Stimulated activated CD4-positive, alpha-beta T cell treated with anti-CD3 and anti-CD28 coated beads, Interleukin-4, amount 100 ng/mL, for 1 hour (primary cell): Measurements from ENCODE around the gene ITGB3.
"Not testable (repeated sequence)": the region's sequence is repeated elsewhere in the genome, so short reads cannot be mapped to it uniquely, and the experiment has no call there.

Source experiments
- DNase-seq: peaks from one replicate; pipeline ENCODE4 v3.0.0-alpha.2; 2020

Gene ITGB3

GRCh38 chr17:47253541-47254402, at the start of gene ITGB3:
Gene ITGB3 (plus strand): TSS chr17:47253827. CDS start chr17:47253862, 35 bp downstream.
- peak; percentile 64 for DNase-seq

DNA sequence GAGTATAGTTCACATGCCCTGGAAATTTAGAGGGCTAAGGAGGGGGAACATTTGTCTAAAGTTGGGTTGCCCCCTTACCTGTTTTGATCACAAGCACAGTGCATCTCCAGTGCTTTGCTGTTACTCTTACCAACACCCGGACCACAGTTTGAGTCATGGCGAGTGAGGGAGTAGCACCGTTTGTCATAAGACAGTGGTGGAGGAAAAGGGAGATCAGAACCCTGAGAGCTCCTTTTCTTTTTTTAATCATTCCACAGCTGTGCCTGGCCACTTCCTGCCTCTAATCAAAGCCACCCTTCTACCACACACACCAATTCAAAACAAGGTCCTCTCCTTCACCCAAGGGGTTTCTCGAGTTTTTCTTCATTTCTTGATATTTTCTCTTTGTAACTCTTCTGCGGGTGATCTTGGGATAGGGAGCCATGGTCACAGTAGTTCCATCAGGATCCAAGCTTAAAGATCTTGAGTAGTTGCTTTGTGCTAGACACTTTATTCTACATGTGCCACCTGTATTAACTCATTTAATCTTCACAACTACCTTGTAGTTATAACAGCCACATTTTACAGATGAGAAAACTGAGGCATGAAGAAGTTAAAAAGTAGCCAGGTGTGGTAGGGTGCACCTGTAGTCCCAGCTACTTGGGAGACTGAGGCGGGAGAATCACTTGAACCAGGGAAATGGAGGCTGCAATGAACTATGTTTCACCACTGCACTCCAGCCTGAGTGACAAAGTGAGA, 49.5 kb upstream of the ITGB3 start:
- DNase-seq = peak; percentile 26

- no peak for DNase-seq
Observed at GRCh38 chr17:47204722-47205418, 48.8 kb upstream of the ITGB3 start.

DNA sequence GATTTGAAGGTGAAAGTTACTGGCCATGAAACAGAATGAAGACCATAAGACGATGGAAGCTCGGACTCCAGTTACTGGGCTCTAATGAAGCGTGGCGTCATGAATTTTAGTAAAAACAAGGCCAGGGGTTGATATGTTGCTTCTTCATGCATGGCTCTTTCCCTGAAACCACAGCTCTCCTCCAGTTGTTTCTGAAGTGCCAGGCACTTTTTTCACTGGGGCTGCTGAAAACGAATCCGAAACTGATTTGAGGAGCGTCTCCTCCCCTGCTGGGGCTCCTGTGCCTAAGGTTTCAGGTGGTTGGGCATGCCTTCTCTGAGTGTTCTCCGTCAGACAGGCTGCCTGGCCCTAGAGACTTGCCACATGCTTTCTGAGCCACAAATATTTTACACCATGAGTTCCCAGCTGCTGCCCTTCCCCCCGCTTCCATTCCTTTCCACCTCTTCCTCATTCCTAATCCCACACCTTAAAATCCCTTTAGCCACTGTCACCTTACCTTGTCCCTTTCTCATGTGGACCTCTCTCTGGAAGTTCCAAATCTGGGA, 48.1 kb upstream of the ITGB3 start:
- DNase-seq = peak; percentile 58

GRCh38 chr17:47207143-47208067, 46.2 kb upstream of the ITGB3 start:
- DNase-seq = no peak

DNA sequence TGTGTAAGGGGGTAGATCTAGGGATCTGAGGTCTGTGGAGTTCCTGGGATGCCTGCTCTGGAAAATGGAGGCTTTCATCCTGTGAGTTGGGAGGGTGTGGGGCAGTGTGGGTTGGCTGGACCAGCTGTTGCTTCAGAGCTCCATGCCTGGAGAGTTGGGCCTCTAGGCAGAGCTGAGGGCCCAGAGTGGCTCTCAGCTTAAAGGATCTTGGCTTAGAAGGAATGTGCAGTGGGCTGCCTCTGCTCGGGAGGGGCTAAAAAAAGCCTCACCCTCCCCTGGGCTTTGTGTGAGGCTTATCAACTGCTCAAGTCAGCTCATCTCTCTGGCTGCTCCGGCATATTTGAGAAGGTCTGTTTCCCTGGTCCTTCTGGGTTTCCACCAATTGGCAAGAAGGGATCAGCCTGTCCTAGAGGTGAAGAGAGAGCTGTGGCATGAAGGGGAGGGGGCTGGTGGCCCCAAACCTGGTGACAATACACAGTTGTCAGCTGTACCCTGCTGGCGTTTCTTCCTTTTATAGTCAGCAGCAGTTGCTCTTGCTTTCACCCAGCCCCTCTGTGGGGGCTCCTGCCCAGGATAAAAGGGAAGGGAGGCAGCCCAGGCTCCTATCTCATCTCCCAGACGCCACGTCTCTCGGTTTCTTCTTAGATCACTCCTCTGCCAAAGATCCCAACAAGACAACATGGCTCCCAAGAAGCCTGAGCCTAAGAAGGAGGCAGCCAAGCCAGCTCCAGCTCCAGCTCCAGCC, 44.7 kb upstream of the ITGB3 start, which contains the start of gene MYL4:
MYL4 (plus strand) TSS at position 605 of the 745 bp plus-strand sequence; CDS start at position 680, 75 bp downstream.
- no peak for DNase-seq

DNA sequence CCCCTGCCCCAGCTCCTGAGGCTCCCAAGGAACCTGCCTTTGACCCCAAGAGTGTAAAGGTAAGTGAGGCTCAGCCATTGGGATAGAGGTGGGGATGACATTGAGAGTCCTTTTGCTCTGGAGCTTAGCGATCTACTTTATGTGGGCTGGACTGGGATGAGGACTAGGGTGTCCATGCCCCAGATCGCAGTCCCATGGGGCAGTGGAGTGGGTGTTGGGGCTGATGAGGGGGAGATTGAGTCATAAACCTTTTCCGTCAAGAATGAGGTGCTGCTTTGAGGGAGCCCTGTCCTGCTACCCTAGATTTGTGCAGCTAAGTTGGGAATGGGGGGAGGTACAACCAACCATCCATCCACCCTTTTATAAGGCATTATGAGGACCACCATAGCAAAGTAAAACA, 44.1 kb upstream of the ITGB3 start:
- DNase-seq = no peak

GRCh38 chr17:47210105-47210504, 43.5 kb upstream of the ITGB3 start:
- no peak for DNase-seq

DNA sequence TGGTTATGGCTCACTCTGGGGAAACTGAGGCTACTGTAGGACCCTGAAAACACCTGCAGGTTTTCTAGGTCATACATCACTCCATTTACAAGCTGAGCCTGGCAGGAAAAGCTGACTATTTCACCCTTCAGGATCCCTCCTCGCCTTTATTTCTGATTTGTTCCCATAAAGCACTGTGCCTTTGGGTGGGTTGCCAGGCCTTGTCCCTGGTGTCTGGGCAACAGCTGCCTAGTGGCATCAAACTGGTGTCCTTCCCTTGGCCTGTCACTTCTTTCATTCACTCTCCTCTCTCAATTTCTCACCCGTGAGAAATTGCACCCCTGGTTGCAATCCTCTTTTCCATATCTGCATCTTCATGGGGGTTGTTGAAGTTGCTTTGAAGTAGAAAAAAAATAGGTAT, 42.8 kb upstream of the ITGB3 start:
- no peak for DNase-seq

DNA sequence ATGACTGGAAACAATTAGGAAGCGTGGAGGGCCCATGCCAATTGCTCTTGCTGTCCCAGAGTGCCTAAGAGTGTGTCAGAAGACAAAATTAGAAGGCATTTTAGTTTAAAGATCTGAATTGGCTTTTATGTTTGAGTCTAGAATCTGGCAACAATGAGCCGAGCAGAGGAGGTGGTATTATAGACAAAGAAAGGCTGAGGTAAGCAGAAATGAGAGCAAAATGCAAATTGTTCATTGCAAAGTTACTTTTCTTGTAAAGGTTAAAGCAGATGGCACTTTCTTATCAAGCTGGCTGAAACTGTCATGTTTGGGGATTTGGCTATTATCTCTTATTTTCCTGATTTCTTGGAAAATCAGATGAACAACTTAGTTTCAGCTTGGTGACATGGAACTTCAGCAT, 41.2 kb upstream of the ITGB3 start:
- DNase-seq = no peak

DNA sequence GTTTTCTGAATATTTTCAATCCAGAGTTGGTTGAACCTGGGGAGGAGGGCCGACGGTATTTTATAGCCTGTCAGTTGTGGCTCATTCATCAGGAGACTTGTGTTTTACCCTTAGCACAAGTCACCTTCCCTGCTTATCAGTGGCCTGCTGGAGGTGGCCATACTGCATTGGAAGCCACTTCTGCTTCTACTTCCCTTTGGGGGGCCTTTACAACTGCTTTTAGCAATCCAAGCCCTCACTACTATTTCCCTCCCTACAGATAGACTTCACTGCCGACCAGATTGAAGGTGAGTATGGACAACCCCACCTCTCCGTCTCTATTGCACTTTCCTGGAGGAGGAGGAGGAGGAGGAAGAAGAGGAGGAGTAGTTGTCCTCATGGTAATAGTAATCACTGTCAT, 40.1 kb upstream of the ITGB3 start:
- DNase-seq = no peak

- DNase-seq = no peak
Observed at GRCh38 chr17:47214931-47215330, 38.7 kb upstream of the ITGB3 start.

DNA sequence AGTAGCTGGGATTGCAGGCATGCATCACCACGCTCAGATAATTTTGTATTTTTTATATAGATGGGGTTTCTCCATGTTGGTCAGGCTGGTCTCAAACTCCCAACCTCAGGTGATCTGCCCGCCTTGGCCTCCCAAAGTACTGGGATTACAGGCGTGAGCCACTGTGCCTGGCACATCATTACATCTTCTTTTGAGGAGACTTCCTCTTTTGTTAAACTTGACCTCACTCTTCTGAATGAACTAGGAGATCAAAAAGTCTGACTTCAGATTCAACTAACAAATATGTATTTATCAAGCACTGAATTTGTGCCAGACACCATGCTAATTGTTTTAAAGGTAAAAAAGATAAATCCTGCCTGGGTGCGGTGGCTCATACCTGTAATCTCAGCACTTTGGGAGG, 36.8 kb upstream of the ITGB3 start:
- not testable (repeated sequence) for DNase-seq

DNA sequence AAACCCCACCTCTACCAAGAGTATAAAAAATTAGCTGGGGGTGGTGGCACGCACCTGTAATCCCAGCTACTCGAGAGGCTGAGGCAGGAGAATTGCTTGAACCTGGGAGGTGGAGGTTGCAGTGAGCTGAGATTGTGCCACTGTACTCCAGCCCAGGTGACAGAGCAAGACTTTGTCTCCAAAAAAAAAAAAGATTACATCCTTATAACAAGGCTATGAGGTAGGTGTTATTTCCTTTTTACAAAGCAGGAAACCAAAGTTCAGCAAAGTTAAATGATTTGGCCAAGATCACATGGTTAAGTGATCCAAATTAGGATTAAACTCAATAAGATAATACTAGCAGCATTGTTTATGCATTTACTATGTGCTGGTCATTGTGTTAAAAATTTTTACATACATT, 36.3 kb upstream of the ITGB3 start:
- not testable (repeated sequence) for DNase-seq

GRCh38 chr17:47218896-47219430, 34.7 kb upstream of the ITGB3 start:
- DNase-seq = no peak

- no peak for DNase-seq
Observed at GRCh38 chr17:47219621-47220475, 33.8 kb upstream of the ITGB3 start.

DNA sequence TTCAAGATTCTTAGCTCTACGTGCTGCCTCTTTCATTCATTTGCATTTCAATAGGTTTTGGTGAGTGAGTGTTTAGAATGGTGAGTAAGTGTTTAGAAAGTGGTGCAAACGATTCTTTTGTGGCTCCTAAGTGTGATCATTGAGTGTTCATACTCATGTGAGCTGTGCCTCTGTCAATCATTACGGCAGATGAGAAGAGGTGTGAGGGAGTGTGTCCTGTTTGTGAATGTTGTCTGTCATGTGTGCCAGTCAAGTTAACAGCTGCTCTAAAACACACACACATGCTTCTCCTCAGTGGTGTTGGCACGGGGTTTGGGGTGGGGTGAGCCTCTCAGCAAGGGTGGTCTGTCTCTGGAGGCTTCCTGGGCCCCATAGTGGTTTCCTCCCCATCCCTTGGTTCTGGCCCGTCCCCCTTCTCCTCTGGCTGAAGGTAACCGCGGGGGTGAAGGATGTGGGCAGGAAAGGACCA, 33.1 kb upstream of the ITGB3 start:
- no peak for DNase-seq

DNA sequence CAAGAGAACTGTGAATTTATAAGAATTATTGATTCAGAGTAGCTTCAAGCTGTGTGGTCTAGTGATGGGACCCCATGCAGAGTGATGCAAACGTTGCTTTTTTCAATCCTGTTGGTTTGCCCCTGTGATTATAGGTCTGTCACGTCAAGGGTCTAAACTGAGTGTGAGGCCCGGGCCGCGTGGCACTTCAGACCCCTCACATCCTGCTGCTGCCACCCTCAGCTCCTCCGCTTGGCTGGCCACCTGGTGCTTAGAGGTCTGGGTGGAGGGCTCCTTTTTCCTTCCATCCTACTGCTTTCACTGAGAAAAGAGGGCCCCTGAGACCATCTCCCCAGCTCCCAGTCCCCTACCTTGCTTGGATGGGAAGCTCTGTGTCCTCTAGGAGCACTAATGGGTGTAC, 32.5 kb upstream of the ITGB3 start:
- DNase-seq = no peak

DNA sequence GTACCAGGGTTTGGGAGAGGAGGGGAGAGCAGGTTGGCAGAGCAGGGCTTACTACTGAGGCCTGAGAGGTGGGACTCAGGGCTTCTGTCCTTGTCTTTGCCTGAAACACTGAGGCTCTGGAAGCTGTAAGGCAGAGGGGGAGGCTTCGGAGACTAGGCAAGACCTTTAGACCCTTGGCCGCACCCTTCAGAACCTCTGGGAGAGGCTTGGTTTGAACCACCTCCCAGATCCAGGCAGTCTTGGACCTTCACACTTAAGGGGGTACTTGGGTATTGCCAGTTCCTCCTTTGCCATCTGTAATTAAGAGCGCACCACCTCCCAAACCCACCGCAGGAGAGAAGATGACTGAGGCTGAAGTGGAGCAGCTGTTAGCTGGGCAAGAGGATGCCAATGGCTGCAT, 31.6 kb upstream of the ITGB3 start:
- DNase-seq = no peak

DNA sequence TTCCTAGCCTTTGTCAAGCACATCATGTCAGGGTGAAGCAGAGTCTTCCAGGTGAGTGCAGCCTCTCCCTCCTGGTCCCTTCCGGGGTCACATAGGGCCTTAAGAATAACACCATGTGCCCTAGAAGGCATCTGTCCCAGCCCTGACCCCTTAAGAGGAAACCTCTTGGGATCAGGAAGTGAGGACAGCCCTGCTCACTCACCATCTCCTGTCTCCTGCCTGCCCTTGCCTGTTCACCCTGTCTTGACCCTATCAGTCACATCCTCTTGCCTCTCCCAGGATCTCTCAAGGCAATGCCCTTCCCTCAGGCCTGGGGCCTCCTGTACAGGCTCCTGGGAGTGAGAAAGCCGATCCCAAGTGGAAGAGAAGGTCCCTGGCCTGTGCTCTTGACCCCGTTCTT, 30.6 kb upstream of the ITGB3 start:
- no peak for DNase-seq
